Nephron (organoid): ENCODE results near the gene MERTK.
"Not testable (repeated sequence)": the region's sequence is repeated elsewhere in the genome, so short reads cannot be mapped to it uniquely, and the experiment has no call there.

Experiments
- H3K27ac Mint-ChIP-seq, 3 experiments: 2 replicates each; pipeline ENCODE4 v1.8.0; 2020; ENCODE audit warnings: mixed read lengths in 3 of 3, mild to moderate bottlenecking in 2 of 3, moderate library complexity in 1 of 3
- H3K27me3 Mint-ChIP-seq: 2 replicates; pipeline ENCODE4 v1.8.0; 2021; ENCODE audit warnings: low read depth, mild to moderate bottlenecking, moderate library complexity, mixed read lengths
- H3K36me3 Mint-ChIP-seq: 2 replicates; pipeline ENCODE4 v1.8.0; 2020; ENCODE audit warnings: low read depth, mixed read lengths
- H3K4me1 Mint-ChIP-seq: 2 replicates; pipeline ENCODE4 v1.8.0; 2020; ENCODE audit warnings: mixed read lengths
- H3K4me3 Mint-ChIP-seq, 3 experiments: 2 replicates each; pipeline ENCODE4 v1.8.0; 2020; ENCODE audit warnings: mild to moderate bottlenecking in 3 of 3, mixed read lengths in 3 of 3, moderate library complexity in 2 of 3
- H3K9me3 Mint-ChIP-seq: 2 replicates; pipeline ENCODE4 v1.8.0; 2020; ENCODE audit warnings: mixed read lengths
- TF ChIP-seq, protein P1 (sequence below), 3 experiments: fragments of 200-600 bp; sonication (generic); IDR thresholded peaks; one replicate each; pipeline ENCODE4 v1.5.0; 2021; ENCODE audit warnings: antibody characterized with exemption in 3 of 3; ENCODE audit not compliant: unreplicated experiment in 3 of 3

The MERTK gene

GRCh38 chr2:111909079-111909478, 10.7 kb downstream of the MERTK start:
- TF ChIP-seq, protein P1, sequence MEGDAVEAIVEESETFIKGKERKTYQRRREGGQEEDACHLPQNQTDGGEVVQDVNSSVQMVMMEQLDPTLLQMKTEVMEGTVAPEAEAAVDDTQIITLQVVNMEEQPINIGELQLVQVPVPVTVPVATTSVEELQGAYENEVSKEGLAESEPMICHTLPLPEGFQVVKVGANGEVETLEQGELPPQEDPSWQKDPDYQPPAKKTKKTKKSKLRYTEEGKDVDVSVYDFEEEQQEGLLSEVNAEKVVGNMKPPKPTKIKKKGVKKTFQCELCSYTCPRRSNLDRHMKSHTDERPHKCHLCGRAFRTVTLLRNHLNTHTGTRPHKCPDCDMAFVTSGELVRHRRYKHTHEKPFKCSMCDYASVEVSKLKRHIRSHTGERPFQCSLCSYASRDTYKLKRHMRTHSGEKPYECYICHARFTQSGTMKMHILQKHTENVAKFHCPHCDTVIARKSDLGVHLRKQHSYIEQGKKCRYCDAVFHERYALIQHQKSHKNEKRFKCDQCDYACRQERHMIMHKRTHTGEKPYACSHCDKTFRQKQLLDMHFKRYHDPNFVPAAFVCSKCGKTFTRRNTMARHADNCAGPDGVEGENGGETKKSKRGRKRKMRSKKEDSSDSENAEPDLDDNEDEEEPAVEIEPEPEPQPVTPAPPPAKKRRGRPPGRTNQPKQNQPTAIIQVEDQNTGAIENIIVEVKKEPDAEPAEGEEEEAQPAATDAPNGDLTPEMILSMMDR (IDR thresholded peaks at IDR 0.05; ENCODE audit: unreplicated experiment in 3 of 3): no peak
- Mint-ChIP-seq H3K36me3 (no peaks in the 10 kb centered on the region), H3K9me3 (no peaks in the 10 kb centered on the region), H3K27me3 (no peaks in the 10 kb centered on the region), H3K4me3 (no peak overlapping the region), H3K4me1 (peaks cover 53% of the 10 kb centered on the region), H3K27ac (peak overlapping the region; percentile 94 to 98 (median 97))

DNA sequence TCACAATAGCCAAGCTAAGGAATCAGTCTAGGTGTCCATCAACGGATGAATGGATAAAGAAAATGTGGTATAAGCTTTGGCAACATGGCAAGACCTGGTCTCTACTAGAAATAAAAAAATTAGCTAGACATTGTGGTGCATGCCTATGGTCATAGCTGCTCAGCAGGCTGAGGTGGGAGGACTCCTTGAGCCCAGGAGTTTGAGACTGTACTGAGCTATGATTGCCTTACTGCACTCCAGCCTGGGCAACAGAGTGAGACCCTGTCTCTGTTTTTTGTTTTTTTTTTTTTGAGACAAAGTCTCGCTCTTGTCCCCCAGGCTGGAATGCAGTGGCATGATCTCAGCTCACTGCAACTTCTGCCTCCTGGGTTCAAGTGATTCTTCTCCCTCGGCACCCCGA, 11.6 kb downstream of the MERTK start:
- peaks cover 50% of the 10 kb centered on the region for H3K4me1 Mint-ChIP-seq
- peak overlapping the region; percentile 94 to 98 (median 97) for H3K27ac Mint-ChIP-seq

GRCh38 chr2:111910609-111911277, 12.3 kb downstream of the MERTK start:
- TF ChIP-seq, protein P1 (IDR thresholded peaks at IDR 0.05; ENCODE audit: unreplicated experiment in 3 of 3): no peak
- peak overlapping the region in 1 of 3 experiments; percentile 10 for H3K4me3 Mint-ChIP-seq
- H3K36me3 Mint-ChIP-seq: no peaks in the 10 kb centered on the region
- peaks cover 44% of the 10 kb centered on the region for H3K4me1 Mint-ChIP-seq
- H3K27ac Mint-ChIP-seq: peak overlapping the region; percentile 83 to 90 (median 88)
- H3K27me3 Mint-ChIP-seq: no peaks in the 10 kb centered on the region
- no peaks in the 10 kb centered on the region for H3K9me3 Mint-ChIP-seq

More for the DNA sequence above, 11.6 kb downstream of the MERTK start:
- not testable (repeated sequence) for H3K4me3 Mint-ChIP-seq, H3K9me3 Mint-ChIP-seq, H3K36me3 Mint-ChIP-seq, H3K27me3 Mint-ChIP-seq

- peaks cover 37% of the 10 kb centered on the region for H3K4me1 Mint-ChIP-seq
- H3K9me3 Mint-ChIP-seq, H3K27me3 Mint-ChIP-seq, H3K36me3 Mint-ChIP-seq, H3K4me3 Mint-ChIP-seq: not testable (repeated sequence)
- H3K27ac Mint-ChIP-seq: peak overlapping the region; percentile 83 to 90 (median 88)
These were observed 13.0 kb downstream of the MERTK start for GRCh38 chr2:111911295-111911977.

- TF ChIP-seq, protein P1 (IDR thresholded peaks at IDR 0.05; ENCODE audit: unreplicated experiment in 3 of 3): no peak
- Mint-ChIP-seq H3K36me3 (peaks cover 4% of the 10 kb centered on the region), H3K27ac (peak overlapping the region in 2 of 3 experiments; percentile 62 to 73), H3K4me1 (peaks cover 35% of the 10 kb centered on the region), H3K4me3 (no peak overlapping the region), H3K9me3 (no peaks in the 10 kb centered on the region), H3K27me3 (no peaks in the 10 kb centered on the region)
These were observed 14.1 kb downstream of the MERTK start for GRCh38 chr2:111912547-111912946.

DNA sequence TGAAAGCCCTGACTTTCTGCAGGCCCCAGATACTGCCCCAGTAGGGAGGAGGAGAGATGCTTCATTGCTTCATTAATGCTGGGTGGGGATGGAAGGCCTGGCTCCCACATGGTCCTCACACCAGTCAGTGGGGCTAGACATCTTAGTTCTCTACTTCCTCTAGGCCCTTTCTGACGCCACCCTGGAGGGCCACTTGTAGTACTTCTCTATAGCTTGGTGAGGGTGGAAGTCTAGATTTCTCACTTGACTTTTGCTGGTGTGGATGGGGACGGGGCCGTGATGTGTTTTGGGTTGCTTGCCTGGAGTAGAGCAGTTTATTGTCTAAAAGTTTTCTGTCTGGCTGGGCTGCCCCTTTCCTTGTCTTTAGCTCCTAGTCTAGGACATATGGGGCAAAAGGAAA, 18.7 kb downstream of the MERTK start:
- Mint-ChIP-seq H3K9me3 (no peaks in the 10 kb centered on the region), H3K4me3 (no peak overlapping the region), H3K36me3 (peaks cover 10% of the 10 kb centered on the region), H3K4me1 (peaks cover 32% of the 10 kb centered on the region), H3K27me3 (no peaks in the 10 kb centered on the region), H3K27ac (peak overlapping the region; percentile 99 to 100 (median 99))
- TF ChIP-seq, protein P1 (IDR thresholded peaks at IDR 0.05; ENCODE audit: unreplicated experiment in 3 of 3): no peak
